CD1c-positive myeloid dendritic cell (primary cell): ENCODE results near the gene CSTPP1.
"Not testable (repeated sequence)": the region's sequence is repeated elsewhere in the genome, so short reads cannot be mapped to it uniquely, and the experiment has no call there.

Source experiments
- DNase-seq: peaks from one replicate; pipeline ENCODE4 v3.0.0-alpha.2; 2016; ENCODE audit errors: extremely low spot score

Gene CSTPP1

DNA sequence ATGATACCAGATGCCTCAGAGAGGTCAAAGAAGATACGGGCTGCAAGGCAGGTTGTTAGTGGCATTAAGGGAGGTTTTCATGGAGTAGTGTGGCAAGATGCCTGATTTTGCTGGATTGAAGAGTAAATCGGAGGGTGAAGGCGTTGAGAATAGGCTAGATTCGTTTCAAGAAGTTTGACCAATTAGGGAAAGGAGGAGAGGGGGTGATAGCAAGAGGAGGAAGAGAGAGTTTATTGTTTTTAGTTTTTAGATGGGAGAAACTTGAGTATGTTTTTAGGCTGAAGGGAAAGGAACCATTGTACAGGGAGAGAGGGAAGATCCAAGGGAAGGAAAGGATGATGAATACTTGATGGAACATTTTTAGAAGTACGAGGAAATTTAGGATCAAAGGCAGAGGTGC, 16.5 kb downstream of the CSTPP1 start:
- DNase-seq, result no peak

DNA sequence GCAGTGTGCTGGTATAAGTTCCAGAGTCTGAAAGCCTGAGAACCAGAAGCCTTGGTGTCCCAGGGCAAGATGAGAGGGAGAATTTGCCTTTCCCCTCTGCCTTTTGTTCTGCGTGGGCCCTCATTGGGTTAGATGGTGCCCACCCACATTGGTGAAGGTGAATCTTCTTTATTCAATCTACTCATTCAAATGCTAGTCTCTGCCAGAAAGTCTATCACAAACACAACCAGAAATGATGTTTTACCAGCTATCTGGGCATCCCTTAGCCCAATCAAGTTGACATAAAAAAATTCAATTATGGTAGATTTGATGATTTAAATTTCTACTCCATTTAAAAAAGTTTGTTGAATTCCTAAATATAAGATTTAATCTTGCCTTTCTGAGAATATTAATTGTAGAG, 22.2 kb downstream of the CSTPP1 start:
- no peak for DNase-seq

DNA sequence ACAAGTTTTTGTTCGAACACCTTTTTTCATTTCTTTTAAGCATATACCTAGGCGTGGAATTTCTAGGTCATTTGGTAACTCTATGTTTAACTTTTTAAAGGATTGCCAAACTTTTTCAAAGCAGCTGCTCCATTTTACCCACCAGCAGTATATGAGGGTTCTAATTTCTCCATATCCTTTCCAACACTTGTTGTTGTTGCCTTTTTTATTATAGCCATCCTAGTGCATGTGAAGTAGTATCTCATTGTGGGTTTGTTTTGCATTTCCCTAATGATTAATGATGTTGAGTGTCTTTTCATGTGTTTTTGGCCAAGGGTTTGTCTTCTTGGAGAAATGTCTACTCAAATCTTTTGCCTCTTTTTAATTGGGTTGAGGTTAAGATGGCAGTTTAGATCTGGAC, 24.5 kb downstream of the CSTPP1 start:
- no peak for DNase-seq

DNA sequence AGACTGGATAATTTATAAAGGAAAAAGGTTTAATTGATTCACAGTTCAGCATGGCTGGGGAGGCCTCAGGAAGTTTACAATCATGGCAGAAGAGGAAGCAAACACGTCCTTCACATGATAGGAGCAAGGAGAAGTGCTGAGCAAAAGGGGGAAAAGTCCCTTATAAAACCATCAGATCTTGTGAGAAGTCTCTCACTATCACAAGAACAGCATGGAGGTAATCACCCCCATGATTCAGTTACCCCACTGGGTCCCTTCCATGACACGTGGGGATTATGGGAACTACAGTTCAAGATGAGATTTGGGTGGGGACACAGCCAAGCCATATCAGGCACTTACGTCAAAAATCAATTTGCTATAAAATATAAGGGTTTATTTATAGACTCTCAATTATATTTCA, 25.3 kb downstream of the CSTPP1 start:
- DNase-seq, result not testable (repeated sequence)

DNA sequence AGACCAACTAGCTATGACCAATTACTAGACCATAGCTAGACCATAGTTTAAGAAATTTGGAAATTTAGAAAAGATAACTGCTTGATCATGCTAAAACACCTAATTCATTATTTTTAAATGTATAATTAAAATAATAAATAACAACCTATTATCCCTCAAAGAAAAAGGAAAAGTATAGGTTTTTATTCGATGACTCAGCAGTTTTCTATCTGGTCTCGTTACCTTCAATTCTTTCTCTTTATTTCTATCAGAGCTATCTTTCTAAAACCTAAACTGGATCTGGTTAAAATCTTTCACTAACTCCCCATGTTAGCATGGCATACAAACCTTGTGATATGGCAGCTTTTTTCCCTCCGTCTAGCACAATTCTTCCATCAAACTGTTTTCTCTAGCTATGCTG, 27.3 kb downstream of the CSTPP1 start:
- DNase-seq, result no peak

DNA sequence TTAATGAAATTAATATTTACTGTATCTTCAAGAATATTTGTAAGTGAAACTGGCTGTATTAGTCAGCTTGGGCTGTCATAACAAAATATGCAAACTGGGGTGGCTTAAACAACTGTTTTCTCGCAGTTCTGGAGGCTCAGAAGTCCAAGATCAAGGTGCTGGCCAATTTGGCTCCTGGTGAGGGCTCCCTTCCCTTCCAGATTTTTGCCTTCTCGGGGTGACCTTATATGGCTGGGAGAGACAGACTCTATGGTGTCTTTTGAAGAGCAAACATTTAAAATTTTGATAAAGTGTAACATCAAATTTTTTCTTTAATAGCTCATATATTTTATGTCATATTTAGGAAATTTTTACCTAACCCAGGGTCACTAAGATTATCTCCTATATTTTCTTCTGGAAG, 30.2 kb downstream of the CSTPP1 start:
- DNase-seq, result no peak

DNA sequence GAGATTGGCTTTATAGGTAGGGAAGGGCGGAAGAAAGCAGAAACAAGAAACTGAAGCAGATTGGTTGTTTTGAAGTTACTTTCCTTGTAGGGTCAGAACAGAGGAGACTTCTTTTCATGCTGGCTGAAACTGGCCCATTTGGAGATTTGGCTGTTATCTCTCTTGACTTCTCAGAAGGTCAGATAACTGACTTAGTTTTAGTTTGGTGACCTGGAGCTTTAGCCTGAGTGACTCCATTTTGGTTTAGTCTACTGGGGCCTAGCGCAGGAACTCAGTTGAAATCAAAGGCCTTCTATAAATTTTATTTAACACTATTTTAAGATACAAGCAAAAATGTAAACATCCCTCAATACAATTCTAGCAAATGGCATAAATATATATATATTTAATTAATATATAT, 31.4 kb downstream of the CSTPP1 start:
- no peak for DNase-seq

DNA sequence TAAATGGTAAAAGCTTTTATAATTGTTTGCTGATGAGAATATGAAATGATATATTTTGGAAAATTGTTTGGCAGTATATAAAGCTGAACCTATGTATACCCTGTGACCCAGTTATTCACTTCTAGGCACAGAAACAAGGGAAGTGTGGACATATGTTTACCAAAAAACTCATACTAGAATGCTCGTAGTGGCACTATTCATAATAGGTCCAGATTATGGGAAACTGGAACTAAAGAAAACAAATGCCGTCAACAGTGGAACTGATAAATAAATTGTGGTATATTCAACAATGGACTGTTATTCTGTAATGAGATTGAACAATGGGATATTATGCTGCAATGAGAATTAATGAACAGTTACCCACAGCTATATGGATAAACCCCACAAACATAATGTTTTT, 32.8 kb downstream of the CSTPP1 start:
- no peak for DNase-seq

DNA sequence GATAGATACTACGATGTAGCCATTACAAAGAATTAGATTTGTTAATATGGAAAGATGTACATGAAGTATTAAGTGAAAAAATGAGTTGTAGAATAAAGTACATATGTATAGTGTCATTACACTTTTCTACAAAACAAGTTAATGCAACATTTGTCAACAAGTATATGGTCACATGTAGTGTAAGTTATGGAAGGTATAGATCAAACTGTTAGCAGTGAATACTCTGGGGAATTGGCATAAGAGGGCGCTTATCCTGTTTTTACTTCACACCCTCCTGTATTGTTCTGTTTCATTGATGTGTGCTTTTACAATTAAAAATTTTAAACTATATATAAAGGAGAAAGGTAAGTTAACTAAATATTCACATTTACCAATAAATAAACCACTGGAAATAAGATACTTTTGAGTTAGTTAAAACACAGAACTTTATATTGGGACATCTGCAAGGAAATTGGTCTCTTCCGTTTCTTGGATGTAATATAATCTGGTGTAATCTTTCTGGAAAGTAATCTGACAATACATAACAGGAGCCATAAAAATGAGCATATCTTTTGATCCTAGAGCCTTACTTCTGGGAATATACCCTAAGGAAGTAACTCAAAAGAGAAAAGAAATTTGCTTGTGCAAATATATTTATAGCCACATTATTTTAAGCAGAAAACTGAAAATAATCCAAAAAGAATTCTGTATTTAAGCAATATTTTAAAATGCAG, 34.5 kb downstream of the CSTPP1 start:
- no peak for DNase-seq

DNA sequence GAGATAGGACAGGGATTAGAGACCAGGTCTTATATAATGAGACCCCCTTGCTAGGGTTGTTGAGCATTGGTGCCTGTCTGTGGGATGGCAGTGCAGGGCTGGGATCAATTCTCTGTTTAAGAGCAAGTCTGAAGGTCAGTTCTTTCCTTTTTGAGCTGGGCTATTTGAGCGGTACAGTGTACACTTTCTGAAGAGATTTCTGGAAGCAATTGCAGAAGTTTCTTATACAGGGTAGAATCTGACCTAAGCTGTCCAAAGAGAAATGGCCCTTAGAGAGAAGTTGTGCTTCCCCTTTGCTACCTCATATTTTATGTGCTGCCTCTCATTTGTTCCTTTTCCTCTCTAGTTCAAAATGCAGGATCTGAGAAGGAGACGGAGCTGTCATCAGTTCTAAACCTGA, 35.8 kb downstream of the CSTPP1 start:
- DNase-seq, result peak; percentile 68

DNA sequence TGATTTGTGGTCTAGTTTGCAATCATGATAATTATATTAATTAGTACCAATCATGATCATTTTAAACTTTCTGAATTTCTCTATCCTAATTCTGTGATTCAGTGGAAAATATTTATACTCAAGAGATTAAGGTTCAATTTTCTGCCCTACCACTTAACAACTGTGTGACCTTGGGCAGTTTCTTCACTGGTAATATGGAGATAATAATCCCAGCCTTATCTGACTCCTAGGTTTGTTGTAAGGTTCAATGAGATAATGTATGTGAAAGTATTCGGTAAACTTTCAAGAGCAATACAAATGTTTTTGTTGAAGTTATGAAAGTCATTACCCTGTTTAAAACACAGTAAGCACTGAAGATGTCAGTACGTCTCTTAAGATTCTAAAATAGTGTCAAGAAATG, 36.3 kb downstream of the CSTPP1 start:
- no peak for DNase-seq

DNA sequence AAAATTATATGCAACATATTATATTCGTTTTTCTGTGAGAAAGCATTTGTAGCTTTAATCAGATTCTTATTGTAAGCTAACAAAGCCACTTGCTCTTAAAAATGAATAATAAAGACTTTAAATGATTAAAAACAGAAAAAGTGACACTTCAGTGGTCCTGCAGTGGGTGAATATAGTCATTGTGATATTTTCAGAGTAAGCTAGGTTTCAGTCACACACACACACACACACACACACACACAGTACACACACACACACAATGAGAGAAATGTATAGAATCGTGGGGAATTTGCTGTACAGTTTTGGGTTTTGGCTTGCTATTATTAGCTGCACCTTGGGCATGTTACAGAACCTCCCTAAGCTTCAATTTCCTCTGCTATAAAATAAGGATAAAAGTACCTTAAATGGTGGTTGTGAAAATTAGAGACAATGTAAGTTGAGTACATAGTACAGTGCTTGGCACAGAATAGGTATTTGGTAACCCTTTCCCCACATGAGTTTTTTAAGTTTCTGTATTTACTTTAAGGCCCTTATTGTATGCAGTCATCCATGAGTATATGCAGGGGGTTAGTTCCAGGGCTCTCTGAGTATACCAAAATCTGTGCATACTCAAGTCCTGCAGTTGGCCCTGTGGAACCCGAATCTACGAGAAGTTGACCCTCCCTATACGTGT, 39.8 kb downstream of the CSTPP1 start:
- no peak for DNase-seq

DNA sequence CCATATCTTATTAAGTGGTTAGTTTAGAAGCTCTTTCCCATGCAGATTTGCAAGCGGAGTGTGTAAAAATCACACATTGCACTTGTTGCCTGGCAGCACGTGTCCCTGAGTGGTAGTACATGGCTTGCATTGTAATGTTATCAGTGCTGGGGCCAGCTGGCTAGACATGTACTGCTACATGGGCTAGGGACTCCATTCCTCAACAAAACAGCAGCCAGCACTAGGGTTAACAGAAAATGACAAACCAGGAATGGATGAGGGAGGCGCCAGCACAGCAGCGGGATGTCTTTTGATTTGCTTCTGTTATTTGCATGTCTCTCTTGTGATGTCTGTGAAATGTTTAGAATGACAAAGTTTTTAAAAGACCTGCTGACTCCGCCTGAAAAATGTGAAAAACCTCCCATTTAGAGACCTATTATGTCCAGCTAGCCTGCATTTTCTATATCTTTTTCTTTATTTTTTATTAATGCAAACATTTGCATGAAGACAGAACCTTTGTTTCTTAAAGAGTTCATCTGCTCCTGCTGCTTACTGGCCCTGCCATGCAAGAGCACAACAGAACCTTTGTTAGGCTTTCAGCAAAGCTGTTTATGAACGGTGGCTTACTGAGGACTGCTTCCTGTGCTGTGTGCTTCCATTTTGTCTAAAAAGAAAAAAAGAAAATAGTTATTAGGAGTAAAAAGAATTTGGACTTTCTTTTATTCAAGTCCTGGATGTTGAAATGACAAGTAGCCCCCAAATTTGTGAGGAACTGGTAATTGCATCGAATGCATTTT, 40.7 kb downstream of the CSTPP1 start:
- no peak for DNase-seq

DNA sequence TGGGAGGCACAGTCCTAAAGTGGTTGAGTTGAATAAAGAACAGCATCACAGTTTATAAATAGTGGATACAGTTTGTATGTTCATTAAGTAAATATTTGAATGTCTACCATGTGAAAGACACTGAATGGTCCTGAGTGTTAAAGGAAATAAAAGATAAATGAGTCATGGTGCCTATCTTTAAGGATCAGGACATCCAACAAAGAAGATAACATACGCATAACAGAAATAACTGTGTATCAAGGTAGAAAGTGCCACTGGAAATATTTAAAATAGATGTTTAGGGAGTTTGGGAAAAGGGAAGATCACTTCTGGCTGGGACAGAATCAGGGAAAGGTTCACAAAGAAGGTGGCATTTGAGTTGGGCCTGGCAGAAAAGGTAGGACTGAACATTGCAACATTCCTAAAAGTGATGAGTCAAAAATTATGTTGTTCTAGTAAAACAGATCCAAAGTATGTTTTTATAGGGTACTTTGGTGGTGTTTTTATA, 41.5 kb downstream of the CSTPP1 start:
- no peak for DNase-seq

DNA sequence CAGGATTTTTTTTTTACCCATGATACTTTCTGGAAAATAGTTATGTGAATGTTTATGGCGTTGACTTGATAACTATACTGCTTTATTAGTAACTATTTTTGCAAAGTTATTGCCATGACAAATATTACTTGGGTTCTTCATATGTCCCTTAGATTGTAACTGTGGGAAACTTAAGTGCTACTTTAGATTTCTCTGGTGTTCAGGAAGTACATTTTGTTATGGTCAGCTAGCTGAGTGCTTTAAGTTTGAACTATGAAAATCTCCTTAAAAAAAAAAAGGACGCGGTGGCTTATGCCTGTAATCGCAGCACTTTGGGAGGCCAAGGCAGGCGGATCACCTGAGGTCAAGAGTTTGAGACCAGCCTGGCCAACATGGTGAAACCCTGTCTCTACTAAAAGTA, 42.8 kb downstream of the CSTPP1 start:
- no peak for DNase-seq

DNA sequence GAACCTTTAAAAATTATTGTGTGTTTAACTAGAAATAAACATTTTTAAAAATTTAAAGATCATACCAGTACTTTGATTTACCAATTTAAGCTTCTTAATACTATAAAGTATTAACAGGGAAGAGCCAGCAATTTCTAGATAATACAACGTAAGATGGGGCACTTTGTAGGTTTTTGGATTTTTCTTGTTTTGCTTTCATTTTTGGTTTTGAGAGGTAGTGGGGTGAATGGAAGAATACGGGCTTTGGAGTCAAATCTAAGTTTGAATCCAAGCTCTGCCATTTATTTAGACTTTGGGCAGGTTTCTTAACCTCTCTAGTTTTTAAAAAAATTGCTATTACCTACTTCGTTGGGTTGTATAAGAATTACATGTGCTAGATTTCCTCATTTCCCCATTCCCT, 44.9 kb downstream of the CSTPP1 start:
- no peak for DNase-seq

DNA sequence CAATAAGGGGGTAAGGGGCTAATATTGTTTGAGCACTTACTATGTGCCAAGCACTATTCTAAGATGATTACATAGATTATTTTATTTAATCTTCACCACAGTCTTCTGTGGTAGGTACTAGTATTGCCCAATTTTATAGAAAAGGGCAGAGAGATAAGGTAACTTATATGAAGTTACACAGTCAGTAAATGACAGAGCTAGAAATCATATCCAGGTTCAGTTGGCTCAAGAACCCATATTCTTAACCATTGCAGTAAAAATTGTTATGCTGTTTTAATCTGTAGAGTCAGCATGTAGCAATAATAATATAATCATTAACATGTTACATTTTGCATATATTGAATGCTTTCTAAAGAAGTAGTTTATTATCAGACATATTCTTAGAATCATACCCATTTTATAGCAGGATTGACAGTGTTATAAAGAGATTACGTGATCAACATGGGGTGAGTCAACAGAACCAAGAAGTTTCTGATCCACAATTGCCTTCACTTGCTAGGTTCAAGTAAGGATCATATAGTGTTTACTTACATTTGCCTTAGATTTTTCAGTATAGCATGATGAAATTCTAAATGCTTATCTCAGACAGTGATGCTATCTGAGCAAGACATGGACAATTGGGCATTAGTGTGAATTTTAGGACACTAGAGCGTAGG, 46.4 kb downstream of the CSTPP1 start:
- DNase-seq, result no peak

DNA sequence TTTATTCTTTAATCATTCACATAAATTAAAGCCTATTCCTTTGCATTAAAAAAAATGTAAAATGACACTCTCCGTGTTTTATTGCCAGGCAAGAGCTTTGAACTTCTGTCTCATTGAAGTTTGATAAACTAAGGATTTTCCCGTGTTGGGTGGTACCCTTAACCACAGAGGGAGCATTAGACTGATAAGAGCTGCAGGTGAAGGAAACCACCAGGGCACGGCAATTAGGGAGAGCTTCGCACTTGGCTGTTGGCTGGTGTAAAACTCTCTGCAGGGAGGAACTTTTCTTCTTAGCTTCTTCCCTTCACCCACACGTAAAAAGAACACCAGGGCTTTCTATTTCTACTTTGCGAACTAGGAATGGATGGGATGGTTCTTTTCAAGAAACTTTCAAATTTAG, 47.0 kb downstream of the CSTPP1 start:
- DNase-seq, result no peak

DNA sequence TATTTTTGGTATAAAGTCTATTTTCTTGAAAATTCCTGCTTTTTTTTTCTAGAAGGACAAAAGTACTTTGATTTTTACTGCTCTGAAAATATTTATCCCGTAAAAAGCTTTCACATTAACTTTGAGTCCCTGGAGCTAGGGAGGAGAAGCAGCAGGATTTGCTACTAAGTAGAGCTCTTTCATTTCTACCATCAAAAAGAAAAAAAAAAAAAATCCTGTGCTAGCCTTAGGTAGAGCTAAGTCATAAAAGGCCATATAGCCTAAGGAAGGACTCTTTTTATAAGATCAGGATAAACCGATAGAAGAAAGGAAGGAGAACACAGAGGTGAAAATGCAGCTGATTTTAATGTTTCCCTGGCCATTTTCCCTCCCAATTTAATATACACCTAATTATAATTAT, 48.0 kb downstream of the CSTPP1 start:
- DNase-seq, result no peak

DNA sequence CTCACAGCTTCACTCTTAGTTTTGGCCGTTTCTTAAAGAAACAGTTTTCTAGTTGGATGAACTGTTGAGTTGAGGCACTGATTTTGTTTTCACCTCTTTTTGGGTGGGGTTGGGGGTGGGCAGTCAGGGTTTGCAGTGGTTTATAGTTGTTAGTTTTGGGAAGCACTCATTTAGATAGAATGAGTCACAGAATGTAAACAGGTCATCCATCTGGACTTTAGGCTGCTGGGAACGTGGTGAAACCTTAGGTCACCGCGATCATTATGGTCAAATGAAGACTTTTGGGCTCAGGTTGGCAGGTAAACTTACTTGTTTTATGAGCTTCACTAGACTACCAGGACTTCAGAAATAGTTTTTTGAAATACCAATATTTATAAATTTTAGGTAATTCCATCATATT, 48.4 kb downstream of the CSTPP1 start:
- DNase-seq, result no peak

DNA sequence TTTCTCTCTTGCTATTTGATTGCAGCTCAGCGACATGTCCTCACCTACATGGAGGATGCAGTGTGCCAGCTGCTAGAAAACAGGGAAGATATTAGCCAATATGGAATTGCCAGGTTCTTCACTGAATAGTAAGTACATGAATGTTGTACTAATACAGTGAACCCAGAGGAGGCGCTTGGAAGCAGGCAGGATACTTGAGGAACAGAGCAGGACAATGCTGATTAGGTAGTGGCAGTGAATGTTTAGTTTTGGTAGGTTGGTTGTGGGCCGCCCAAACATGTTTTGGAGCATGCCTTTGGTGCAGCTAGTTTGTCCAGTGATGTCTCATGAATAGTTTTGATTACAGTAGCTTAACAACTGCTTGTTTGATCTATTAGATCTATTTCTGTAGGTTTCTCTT, 50.6 kb downstream of the CSTPP1 start:
- no peak for DNase-seq

DNA sequence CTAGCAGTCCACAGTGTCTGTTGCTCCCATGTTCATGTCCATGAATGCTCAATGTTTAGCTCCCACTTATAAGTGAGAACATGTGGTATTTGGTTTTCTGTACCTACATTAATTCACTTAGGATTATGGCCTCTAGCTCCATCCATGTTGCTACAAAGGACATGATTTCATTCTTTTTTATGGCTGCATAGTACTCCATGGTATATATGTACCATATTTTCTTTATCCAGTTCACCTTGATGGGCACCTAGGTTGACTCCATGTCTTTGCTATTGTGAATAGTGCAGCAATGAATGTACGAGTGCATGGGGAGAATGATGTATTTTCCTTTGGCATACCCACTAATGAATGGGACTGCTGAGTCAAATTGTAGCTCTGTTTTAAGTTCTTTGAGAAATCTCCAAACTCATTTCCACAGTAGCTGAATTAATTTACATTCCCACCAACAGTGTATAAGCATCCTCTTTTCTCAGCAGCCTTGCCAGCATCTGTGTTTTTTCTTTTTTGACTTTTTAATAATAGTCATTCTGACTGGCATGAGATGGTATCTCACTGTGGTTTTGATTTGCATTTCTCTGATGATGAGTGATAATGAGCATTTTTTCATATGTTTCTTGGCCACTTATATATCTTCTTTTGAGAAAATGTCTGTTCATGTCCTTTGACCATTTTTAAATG, 53.4 kb downstream of the CSTPP1 start:
- DNase-seq, result not testable (repeated sequence)
